D341Med (cell line): ENCODE results near the gene INSIG2.
"Not testable (repeated sequence)": the region's sequence is repeated elsewhere in the genome, so short reads cannot be mapped to it uniquely, and the experiment has no call there.

ENCODE experiments used
- DNase-seq: peaks from one replicate; pipeline ENCODE4 v3.0.0; 2012; ENCODE audit warnings: low spot score

The INSIG2 gene

GRCh38 chr2:118061135-118061955 is 26.9 kb upstream of the INSIG2 start:
- DNase-seq: no peak

GRCh38 chr2:118062048-118062447 is 26.2 kb upstream of the INSIG2 start:
- no peak for DNase-seq

- no peak for DNase-seq
Measured at GRCh38 chr2:118062669-118063068, 25.6 kb upstream of the INSIG2 start.

- no peak for DNase-seq
Measured at GRCh38 chr2:118065015-118065706, 23.1 kb upstream of the INSIG2 start.

GRCh38 chr2:118065921-118066511 is 22.3 kb upstream of the INSIG2 start:
- DNase-seq: no peak

GRCh38 chr2:118077636-118078247 is 10.5 kb upstream of the INSIG2 start:
- DNase-seq: no peak

GRCh38 chr2:118078734-118079133 is 9.5 kb upstream of the INSIG2 start:
- no peak for DNase-seq

GRCh38 chr2:118084491-118085089 is 3.7 kb upstream of the INSIG2 start:
- DNase-seq: no peak

GRCh38 chr2:118085173-118086023 is 2.9 kb upstream of the INSIG2 start:
- DNase-seq: no peak

- DNase-seq: no peak
Measured at GRCh38 chr2:118086024-118086633, 2.1 kb upstream of the INSIG2 start.

- DNase-seq: no peak
Measured at GRCh38 chr2:118089139-118089800, 999 bp downstream of the INSIG2 start.

GRCh38 chr2:118090387-118091139 is 2.3 kb downstream of the INSIG2 start:
- DNase-seq: no peak

- DNase-seq: no peak
Measured at GRCh38 chr2:118091140-118091478, 2.8 kb downstream of the INSIG2 start.

GRCh38 chr2:118091631-118092030 is 3.4 kb downstream of the INSIG2 start:
- DNase-seq: no peak

GRCh38 chr2:118094102-118094501 is 5.8 kb downstream of the INSIG2 start:
- not testable (repeated sequence) for DNase-seq

- DNase-seq: no peak
Measured at GRCh38 chr2:118094503-118094902, 6.2 kb downstream of the INSIG2 start.

- DNase-seq: no peak
Measured at GRCh38 chr2:118095610-118096009, 7.3 kb downstream of the INSIG2 start.

GRCh38 chr2:118097657-118098056 is 9.4 kb downstream of the INSIG2 start:
- no peak for DNase-seq

- no peak for DNase-seq
Measured at GRCh38 chr2:118098307-118099030, 10.2 kb downstream of the INSIG2 start.
